Endothelial cell (in vitro differentiated cells): ENCODE measurements around the gene DNAJC5. TPM values are rescaled to one million over a fixed set of nuclear protein-coding genes. Genes with fewer than 3 reads are reported as not detected.

Source experiments
- DNase-seq: peaks from one replicate; pipeline ENCODE4 v3.0.0; 2021; ENCODE audit warnings: low spot score
- H3K27ac Mint-ChIP-seq: one replicate; pipeline ENCODE4 v1.8.0; 2021; ENCODE audit warnings: mixed read lengths, inconsistent platforms; ENCODE audit not compliant: unreplicated experiment
- H3K27me3 Mint-ChIP-seq: one replicate; pipeline ENCODE4 v1.8.0; 2021; ENCODE audit warnings: mild to moderate bottlenecking, moderate library complexity, mixed read lengths, inconsistent platforms; ENCODE audit not compliant: unreplicated experiment
- H3K36me3 Mint-ChIP-seq: one replicate; pipeline ENCODE4 v1.8.0; 2021; ENCODE audit warnings: mild to moderate bottlenecking, low read depth, mixed read lengths, inconsistent platforms; ENCODE audit not compliant: unreplicated experiment
- H3K4me1 Mint-ChIP-seq: one replicate; pipeline ENCODE4 v1.8.0; 2021; ENCODE audit warnings: mild to moderate bottlenecking, mixed read lengths, inconsistent platforms; ENCODE audit not compliant: unreplicated experiment
- H3K4me3 Mint-ChIP-seq: one replicate; pipeline ENCODE4 v1.8.0; 2021; ENCODE audit warnings: mild to moderate bottlenecking, mixed read lengths, inconsistent platforms; ENCODE audit not compliant: unreplicated experiment
- H3K9me3 Mint-ChIP-seq: one replicate; pipeline ENCODE4 v1.8.0; 2021; ENCODE audit warnings: mixed read lengths, inconsistent platforms; ENCODE audit not compliant: unreplicated experiment
- CTCF ChIP-seq: fragments of 200-600 bp; sonication (generic); IDR thresholded peaks from one replicate; pipeline ENCODE4 v1.5.0; 2021; ENCODE audit warnings: antibody characterized with exemption; ENCODE audit not compliant: unreplicated experiment
- total RNA-seq: library from RNA; stranded (reverse); fragmentation: NEBNext Ultra II Directional; extraction: Animal tissue kit (Norgen Biotek cat#: 25700); gene quantifications from one replicate; pipeline ENCODE4 v1.2.1, GENCODE V29; 2021; ENCODE audit not compliant: unreplicated experiment

The DNAJC5 gene
- total RNA-seq, 1 donor from 2014 or later = 54.4 TPM

DNA sequence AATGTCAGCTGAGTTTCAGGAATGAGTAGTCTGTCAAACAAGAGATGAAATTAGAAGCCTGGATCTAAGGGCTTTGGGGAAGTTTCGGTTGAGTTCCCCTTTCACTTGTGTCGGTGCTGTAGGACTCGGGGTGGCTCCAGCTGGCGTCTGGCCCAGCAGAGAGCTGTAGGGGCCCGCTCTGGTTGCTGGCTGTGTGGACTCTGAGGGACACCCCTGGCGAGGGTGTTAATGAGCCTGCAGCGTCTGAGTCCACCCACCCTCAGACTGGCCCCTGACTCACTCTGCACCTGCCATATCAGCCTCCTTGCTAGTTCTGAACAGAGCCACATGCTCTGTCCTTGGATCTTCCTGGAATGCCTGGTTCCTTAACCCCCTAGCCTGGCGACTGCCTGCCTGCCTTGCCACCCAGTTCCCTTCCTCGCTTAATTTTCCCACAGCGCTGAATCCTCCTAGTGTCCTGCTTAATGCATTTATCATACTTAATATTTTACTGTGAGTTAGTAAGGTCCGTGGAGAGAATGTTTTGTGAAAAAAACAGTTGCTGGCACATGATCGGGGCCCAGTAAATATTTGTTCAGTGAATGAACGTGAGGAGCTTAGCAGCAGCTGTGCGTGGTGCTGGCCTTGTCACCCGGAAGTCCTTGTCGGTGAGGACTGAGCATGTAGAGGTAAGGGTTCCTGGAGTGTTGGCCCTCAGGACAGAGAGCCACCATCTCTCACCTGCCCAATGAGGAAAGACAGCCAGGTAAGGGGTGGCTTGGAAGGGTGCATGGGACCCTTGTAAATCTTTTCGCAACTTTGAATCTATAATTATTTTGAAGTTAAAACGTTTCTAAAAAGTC lies 1.6 kb downstream of the DNAJC5 start:
- no peak for TF ChIP-seq CTCF
- H3K36me3 Mint-ChIP-seq = peaks cover under 1% of the 10 kb centered on the region
- H3K27me3 Mint-ChIP-seq = peaks cover 7% of the 10 kb centered on the region

DNA sequence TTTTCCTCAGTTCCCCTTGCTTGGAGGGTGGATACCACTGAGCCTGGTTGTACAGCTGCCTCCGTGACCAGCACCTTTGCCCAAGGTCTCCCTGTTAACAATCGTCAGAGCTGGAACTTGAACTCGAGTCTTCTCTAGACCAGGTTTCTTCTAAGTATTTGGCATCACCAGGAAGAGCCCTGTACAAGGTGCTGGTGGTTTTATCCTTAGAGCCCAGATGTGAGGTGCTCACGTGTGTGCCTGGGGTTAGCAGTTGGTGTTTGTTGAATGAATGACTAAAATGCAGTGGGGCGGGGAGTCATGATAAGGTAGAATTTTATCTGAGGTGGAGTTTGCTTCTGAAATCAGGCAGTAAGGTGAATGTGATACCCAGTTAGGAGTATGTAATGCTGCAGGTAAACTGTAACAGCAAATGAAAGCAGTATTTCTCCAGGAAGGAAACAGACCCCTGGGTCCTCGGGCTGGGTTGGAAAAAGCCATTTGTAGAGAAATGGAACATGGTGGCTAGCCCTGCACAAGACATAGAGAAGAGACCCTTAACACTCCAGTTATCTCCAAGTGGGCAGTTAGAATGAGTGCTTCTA lies 3.1 kb downstream of the DNAJC5 start:
- DNase-seq = no peak
- H3K9me3 Mint-ChIP-seq = no peaks in the 10 kb centered on the region
- H3K4me1 Mint-ChIP-seq = peaks cover 22% of the 10 kb centered on the region
- no peak overlapping the region for H3K27ac Mint-ChIP-seq
- no peaks in the 10 kb centered on the region for H3K36me3 Mint-ChIP-seq
- H3K27me3 Mint-ChIP-seq = peaks cover 7% of the 10 kb centered on the region
- H3K4me3 Mint-ChIP-seq = no peak overlapping the region
- TF ChIP-seq CTCF = no peak

More for the DNA sequence above, 1.6 kb downstream of the DNAJC5 start:
- H3K4me1 Mint-ChIP-seq = peaks cover 22% of the 10 kb centered on the region
- peak overlapping the region; percentile 94 for H3K27ac Mint-ChIP-seq
- H3K4me3 Mint-ChIP-seq = peak overlapping the region; percentile 98
- H3K9me3 Mint-ChIP-seq = no peaks in the 10 kb centered on the region
- DNase-seq = no peak

- Mint-ChIP-seq H3K27me3 (peaks cover 7% of the 10 kb centered on the region), H3K36me3 (no peaks in the 10 kb centered on the region), H3K4me1 (peaks cover 21% of the 10 kb centered on the region), H3K9me3 (no peaks in the 10 kb centered on the region), H3K4me3 (no peak overlapping the region), H3K27ac (no peak overlapping the region)
- no peak for TF ChIP-seq CTCF
- no peak for DNase-seq
Measured at GRCh38 chr20:63898882-63899558, 4.1 kb downstream of the DNAJC5 start.

DNA sequence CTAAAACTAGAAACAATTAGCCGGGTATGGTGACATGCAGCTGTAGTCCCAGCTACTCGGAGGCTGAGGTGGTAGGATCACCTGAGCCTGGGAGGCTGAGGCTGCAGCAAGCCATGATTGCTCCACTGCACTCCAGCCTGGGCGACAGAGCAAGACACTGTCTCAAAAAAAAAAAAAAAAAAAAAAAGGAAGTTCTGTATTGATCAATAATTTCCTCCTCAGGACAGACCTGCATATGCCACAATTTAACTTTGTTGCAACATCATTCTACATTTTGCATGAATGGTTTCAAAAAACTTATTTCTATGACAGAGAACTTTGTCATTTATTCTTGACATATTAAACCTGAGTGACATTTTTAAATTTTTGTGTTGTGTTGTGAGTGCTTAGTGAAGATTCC lies 5.5 kb downstream of the DNAJC5 start:
- TF ChIP-seq CTCF = no peak
- Mint-ChIP-seq H3K27me3 (peaks cover 7% of the 10 kb centered on the region), H3K27ac (peak overlapping the region; percentile 36), H3K9me3 (no peaks in the 10 kb centered on the region), H3K36me3 (no peaks in the 10 kb centered on the region), H3K4me3 (no peak overlapping the region), H3K4me1 (peaks cover 19% of the 10 kb centered on the region)
- no peak for DNase-seq
